SK-N-SH treated with all-trans-retinoic acid at 6 μM for 48 hours (cell line): ENCODE measurements around the gene CLOCK.
"Not testable (repeated sequence)": the region's sequence is repeated elsewhere in the genome, so short reads cannot be mapped to it uniquely, and the experiment has no call there.

Experiments used
- ATAC-seq: fragments of 200-7000 bp; cut with Tn5 transposase; 3 replicates; pipeline ENCODE4 v1.9.1; 2020; ENCODE audit warnings: mild to moderate bottlenecking, moderate library complexity
- ARNTL ChIP-seq: fragments of 450-650 bp; formaldehyde crosslinking; IDR thresholded peaks from 2 replicates; pipeline ENCODE4 v1.5.0; 2020; ENCODE audit warnings: low read depth, mild to moderate bottlenecking, moderate library complexity, borderline replicate concordance
- BACH2 ChIP-seq: fragments of 250-450 bp; sonication (Bioruptor Pico); IDR thresholded peaks from 2 replicates; pipeline ENCODE4 v1.9.0; 2021; ENCODE audit warnings: mild to moderate bottlenecking, borderline replicate concordance
- CREB5 ChIP-seq: fragments of 250-450 bp; sonication (Bioruptor Pico); IDR thresholded peaks from 2 replicates; pipeline ENCODE4 v1.5.1; 2020; ENCODE audit warnings: low read depth, mild to moderate bottlenecking, moderate library complexity
- CSDC2 ChIP-seq: fragments of 250-450 bp; sonication (Bioruptor Pico); IDR thresholded peaks from 2 replicates; pipeline ENCODE4 v1.5.0; 2020; ENCODE audit warnings: mild to moderate bottlenecking, moderate library complexity
- ESRRG ChIP-seq: fragments of 250-450 bp; sonication (Bioruptor Pico); IDR thresholded peaks from 2 replicates; pipeline ENCODE4 v1.6.1; 2021; ENCODE audit warnings: mild to moderate bottlenecking
- GLIS3 ChIP-seq: fragments of 250-450 bp; sonication (Bioruptor Pico); IDR thresholded peaks from 2 replicates; pipeline ENCODE4 v1.5.0; 2020; ENCODE audit warnings: mild to moderate bottlenecking, moderate library complexity
- ISL1 ChIP-seq: fragments of 250-450 bp; sonication (Bioruptor Pico); IDR thresholded peaks from 2 replicates; pipeline ENCODE4 v2.1.2; 2022; ENCODE audit warnings: mild to moderate bottlenecking, moderate library complexity
- OSR1 ChIP-seq: fragments of 250-450 bp; sonication (Bioruptor Pico); IDR thresholded peaks from 2 replicates; pipeline ENCODE4 v1.8.0; 2022; ENCODE audit warnings: moderate library complexity, mild to moderate bottlenecking, inconsistent platforms
- PPARA ChIP-seq: fragments of 250-450 bp; sonication (Bioruptor Pico); IDR thresholded peaks from 2 replicates; pipeline ENCODE4 v1.5.0; 2020; ENCODE audit warnings: mild to moderate bottlenecking, borderline replicate concordance
- RARB ChIP-seq: fragments of 250-450 bp; sonication (Bioruptor Pico); IDR thresholded peaks from 2 replicates; pipeline ENCODE4 v1.8.0; 2021; ENCODE audit warnings: mild to moderate bottlenecking, moderate library complexity
- SNAI2 ChIP-seq: fragments of 250-450 bp; sonication (Bioruptor Pico); IDR thresholded peaks from 2 replicates; pipeline ENCODE4 v1.5.0; 2020; ENCODE audit warnings: mild to moderate bottlenecking, moderate library complexity
- TCF4 ChIP-seq: fragments of 250-450 bp; sonication (Bioruptor Pico); IDR thresholded peaks from 2 replicates; pipeline ENCODE4 v1.8.0; 2021; ENCODE audit warnings: mild to moderate bottlenecking, moderate library complexity, borderline replicate concordance
- TSHZ2 ChIP-seq: fragments of 250-450 bp; sonication (Bioruptor Pico); IDR thresholded peaks from 2 replicates; pipeline ENCODE4 v1.5.0; 2020; ENCODE audit warnings: mild to moderate bottlenecking, moderate library complexity
- ZC3H10 ChIP-seq: fragments of 250-450 bp; sonication (Bioruptor Pico); IDR thresholded peaks from 2 replicates; pipeline ENCODE4 v1.5.1; 2021; ENCODE audit warnings: mild to moderate bottlenecking, moderate library complexity
- ZFP3 ChIP-seq: fragments of 250-450 bp; sonication (Bioruptor Pico); IDR thresholded peaks from 2 replicates; pipeline ENCODE4 v1.5.0; 2020; ENCODE audit warnings: mild to moderate bottlenecking, moderate library complexity
- ZFP30 ChIP-seq: fragments of 450-650 bp; formaldehyde crosslinking; IDR thresholded peaks from 2 replicates; pipeline ENCODE4 v1.5.0; 2022; ENCODE audit warnings: mild to moderate bottlenecking, moderate library complexity
- ZNF565 ChIP-seq: fragments of 450-650 bp; formaldehyde crosslinking; conservative IDR thresholded peaks from 2 replicates; pipeline ENCODE4 v1.5.0; 2020; ENCODE audit warnings: low read depth, mild to moderate bottlenecking, moderate library complexity
- ZNF70 ChIP-seq: fragments of 450-650 bp; formaldehyde crosslinking; IDR thresholded peaks from 2 replicates; pipeline ENCODE4 v1.5.0; 2020; ENCODE audit warnings: mild to moderate bottlenecking, moderate library complexity
- ZNF8 ChIP-seq: fragments of 450-650 bp; formaldehyde crosslinking; IDR thresholded peaks from 2 replicates; pipeline ENCODE4 v1.5.0; 2020; ENCODE audit warnings: mild to moderate bottlenecking, moderate library complexity
- TF ChIP-seq, protein P1 (sequence below): fragments of 250-450 bp; sonication (Bioruptor Pico); IDR thresholded peaks from 2 replicates; pipeline ENCODE4 v1.5.1; 2021; ENCODE audit warnings: mild to moderate bottlenecking, moderate library complexity
- TF ChIP-seq, protein P2 (sequence below): fragments of 250-450 bp; sonication (Bioruptor Pico); IDR thresholded peaks from 2 replicates; pipeline ENCODE4 v1.8.0; 2021; ENCODE audit warnings: low read depth, mild to moderate bottlenecking, moderate library complexity, borderline replicate concordance
- TF ChIP-seq, protein P3 (sequence below): fragments of 250-450 bp; sonication (Bioruptor Pico); IDR thresholded peaks from 2 replicates; pipeline ENCODE4 v1.8.0; 2020; ENCODE audit warnings: mild to moderate bottlenecking, moderate library complexity, borderline replicate concordance

Gene CLOCK

DNA sequence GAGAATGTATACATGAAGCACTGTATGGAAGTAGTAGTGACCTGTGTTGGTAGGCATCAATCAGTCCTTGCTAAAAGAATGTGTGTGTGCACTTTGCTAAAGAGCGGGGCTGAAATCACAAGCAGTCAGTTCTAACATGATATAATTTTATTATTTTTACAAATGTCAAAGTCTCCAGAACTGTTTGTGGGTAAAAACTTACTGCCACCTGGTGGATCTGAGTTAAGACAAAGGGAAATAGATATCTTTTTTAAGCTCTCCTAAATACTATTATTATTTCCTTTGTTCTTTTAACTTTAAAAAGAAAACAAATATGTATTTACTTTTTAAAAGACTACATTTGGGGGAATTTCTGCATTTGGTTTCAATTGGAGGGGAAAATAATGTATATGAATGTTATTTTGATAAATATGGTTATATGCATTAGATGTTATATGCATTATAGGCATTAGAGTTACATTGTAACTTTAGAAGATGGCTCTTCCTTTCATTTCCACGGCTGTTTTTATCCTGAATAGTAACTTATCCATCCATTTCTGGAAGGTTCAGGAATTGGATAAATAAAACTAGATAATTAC lies 7.8 kb upstream of the CLOCK start:
- TF ChIP-seq ZNF8 = no peak
- TF ChIP-seq SNAI2 (CRISPR knock-in tag) = no peak
- no peak for TF ChIP-seq OSR1 (CRISPR knock-in tag)
- TF ChIP-seq GLIS3 (CRISPR knock-in tag) = no peak
- no peak for TF ChIP-seq ZFP30 (CRISPR knock-in tag)
- TF ChIP-seq RARB (CRISPR knock-in tag) = no peak
- no peak for TF ChIP-seq ZFP3
- no peak for TF ChIP-seq ISL1 (CRISPR knock-in tag)
- no peak for TF ChIP-seq PPARA (CRISPR knock-in tag)
- TF ChIP-seq, protein P1, sequence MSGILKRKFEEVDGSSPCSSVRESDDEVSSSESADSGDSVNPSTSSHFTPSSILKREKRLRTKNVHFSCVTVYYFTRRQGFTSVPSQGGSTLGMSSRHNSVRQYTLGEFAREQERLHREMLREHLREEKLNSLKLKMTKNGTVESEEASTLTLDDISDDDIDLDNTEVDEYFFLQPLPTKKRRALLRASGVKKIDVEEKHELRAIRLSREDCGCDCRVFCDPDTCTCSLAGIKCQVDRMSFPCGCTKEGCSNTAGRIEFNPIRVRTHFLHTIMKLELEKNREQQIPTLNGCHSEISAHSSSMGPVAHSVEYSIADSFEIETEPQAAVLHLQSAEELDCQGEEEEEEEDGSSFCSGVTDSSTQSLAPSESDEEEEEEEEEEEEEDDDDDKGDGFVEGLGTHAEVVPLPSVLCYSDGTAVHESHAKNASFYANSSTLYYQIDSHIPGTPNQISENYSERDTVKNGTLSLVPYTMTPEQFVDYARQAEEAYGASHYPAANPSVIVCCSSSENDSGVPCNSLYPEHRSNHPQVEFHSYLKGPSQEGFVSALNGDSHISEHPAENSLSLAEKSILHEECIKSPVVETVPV (CRISPR knock-in tag) = no peak
- TF ChIP-seq CREB5 (CRISPR knock-in tag) = no peak
- no peak for TF ChIP-seq CSDC2 (CRISPR knock-in tag)
- TF ChIP-seq ESRRG = no peak
- no peak for TF ChIP-seq BACH2 (CRISPR knock-in tag)
- no peak for TF ChIP-seq ARNTL (CRISPR knock-in tag)
- TF ChIP-seq TSHZ2 = no peak
- no peak for TF ChIP-seq TCF4
- TF ChIP-seq ZNF565 = no peak
- TF ChIP-seq ZC3H10 (CRISPR knock-in tag) = no peak
- peak; percentile 86 for ATAC-seq

- TF ChIP-seq BACH2 (CRISPR knock-in tag) (no peak), ZFP3 (no peak), GLIS3 (CRISPR knock-in tag) (no peak), CREB5 (CRISPR knock-in tag) (no peak), TSHZ2 (no peak), SNAI2 (CRISPR knock-in tag) (no peak), ZNF70 (no peak), ZFP30 (CRISPR knock-in tag) (no peak), ZC3H10 (CRISPR knock-in tag) (no peak), ESRRG (no peak), PPARA (CRISPR knock-in tag) (no peak)
- TF ChIP-seq, protein P2, sequence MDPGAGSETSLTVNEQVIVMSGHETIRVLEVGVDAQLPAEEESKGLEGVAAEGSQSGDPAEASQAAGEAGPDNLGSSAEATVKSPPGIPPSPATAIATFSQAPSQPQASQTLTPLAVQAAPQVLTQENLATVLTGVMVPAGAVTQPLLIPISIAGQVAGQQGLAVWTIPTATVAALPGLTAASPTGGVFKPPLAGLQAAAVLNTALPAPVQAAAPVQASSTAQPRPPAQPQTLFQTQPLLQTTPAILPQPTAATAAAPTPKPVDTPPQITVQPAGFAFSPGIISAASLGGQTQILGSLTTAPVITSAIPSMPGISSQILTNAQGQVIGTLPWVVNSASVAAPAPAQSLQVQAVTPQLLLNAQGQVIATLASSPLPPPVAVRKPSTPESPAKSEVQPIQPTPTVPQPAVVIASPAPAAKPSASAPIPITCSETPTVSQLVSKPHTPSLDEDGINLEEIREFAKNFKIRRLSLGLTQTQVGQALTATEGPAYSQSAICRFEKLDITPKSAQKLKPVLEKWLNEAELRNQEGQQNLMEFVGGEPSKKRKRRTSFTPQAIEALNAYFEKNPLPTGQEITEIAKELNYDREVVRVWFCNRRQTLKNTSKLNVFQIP (CRISPR knock-in tag) = no peak
- TF ChIP-seq, protein P3, sequence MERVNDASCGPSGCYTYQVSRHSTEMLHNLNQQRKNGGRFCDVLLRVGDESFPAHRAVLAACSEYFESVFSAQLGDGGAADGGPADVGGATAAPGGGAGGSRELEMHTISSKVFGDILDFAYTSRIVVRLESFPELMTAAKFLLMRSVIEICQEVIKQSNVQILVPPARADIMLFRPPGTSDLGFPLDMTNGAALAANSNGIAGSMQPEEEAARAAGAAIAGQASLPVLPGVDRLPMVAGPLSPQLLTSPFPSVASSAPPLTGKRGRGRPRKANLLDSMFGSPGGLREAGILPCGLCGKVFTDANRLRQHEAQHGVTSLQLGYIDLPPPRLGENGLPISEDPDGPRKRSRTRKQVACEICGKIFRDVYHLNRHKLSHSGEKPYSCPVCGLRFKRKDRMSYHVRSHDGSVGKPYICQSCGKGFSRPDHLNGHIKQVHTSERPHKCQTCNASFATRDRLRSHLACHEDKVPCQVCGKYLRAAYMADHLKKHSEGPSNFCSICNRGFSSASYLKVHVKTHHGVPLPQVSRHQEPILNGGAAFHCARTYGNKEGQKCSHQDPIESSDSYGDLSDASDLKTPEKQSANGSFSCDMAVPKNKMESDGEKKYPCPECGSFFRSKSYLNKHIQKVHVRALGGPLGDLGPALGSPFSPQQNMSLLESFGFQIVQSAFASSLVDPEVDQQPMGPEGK (CRISPR knock-in tag) = no peak
- ATAC-seq = no peak; the same call in 2 of the 3 replicates
These were observed 6.9 kb upstream of the CLOCK start for GRCh38 chr4:55553441-55554201.

DNA sequence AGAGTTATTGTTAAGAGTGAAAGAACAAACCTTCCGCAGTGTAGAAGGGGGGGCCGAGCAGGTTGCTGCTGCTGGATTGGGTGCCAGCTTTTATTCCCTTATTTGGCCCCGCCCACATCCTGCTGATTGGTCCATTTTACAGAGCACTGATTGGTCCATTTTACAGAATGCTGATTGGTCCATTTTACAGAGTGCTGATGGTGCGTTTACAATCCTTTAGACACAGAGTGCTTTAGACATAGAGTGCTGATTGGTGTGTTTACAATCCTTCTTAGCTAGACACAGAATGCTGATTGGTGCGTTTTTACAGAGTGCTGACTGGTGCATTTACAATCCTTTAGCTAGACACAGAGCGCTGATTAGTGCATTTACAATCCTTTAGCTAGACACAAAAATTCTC lies 5.3 kb upstream of the CLOCK start:
- not testable (repeated sequence) for ATAC-seq
